Activated CD8-positive, alpha-beta T cell treated with anti-CD3 and anti-CD28 coated beads for 36 hours (primary cell): Measurements from ENCODE around the gene GNB5. TPM values are rescaled to one million over a fixed set of nuclear protein-coding genes. Genes with fewer than 3 reads are reported as not detected.

Experiments used
- ATAC-seq: fragments of 200-7000 bp; cut with Tn5 transposase; one replicate; pipeline ENCODE4 v1.10.0; 2021; ENCODE audit warnings: mild to moderate bottlenecking, moderate library complexity
- CTCF ChIA-PET: fragments of 350-600 bp; sonication (Branson Sonifier 250); formaldehyde crosslinking; loops from one replicate; lab custom pipeline; 2021; ENCODE audit warnings: antibody characterized with exemption; lab: Charles Lee
- POLR2A ChIA-PET: fragments of 350-600 bp; sonication (Branson Sonifier 250); formaldehyde crosslinking; loops from one replicate; lab custom pipeline; 2021; ENCODE audit warnings: antibody characterized with exemption; lab: Charles Lee
- DNase-seq: peaks from one replicate; pipeline ENCODE4 v3.0.0-alpha.2; 2020
- H3K27ac Mint-ChIP-seq: one replicate; pipeline ENCODE4 v1.8.0; 2021; ENCODE audit warnings: mild to moderate bottlenecking, mixed read lengths
- H3K27me3 Mint-ChIP-seq: one replicate; pipeline ENCODE4 v1.8.0; 2021; ENCODE audit warnings: mixed read lengths
- H3K36me3 Mint-ChIP-seq: one replicate; pipeline ENCODE4 v1.8.0; 2021; ENCODE audit warnings: low read depth, mixed read lengths
- H3K4me1 Mint-ChIP-seq: one replicate; pipeline ENCODE4 v1.8.0; 2021; ENCODE audit warnings: low read depth, mixed read lengths
- H3K4me3 Mint-ChIP-seq: one replicate; pipeline ENCODE4 v1.8.0; 2021; ENCODE audit warnings: mild to moderate bottlenecking, moderate library complexity, mixed read lengths
- H3K9me3 Mint-ChIP-seq: one replicate; pipeline ENCODE4 v1.8.0; 2021; ENCODE audit warnings: mixed read lengths
- intact Hi-C: fragments of 100-400 bp; cut with micrococcal nuclease; formaldehyde crosslinking; loops from one replicate; pipeline ENCODE4 v1.10.0; 2022
- total RNA-seq, 2 experiments: library from RNA; stranded (reverse); gene quantifications; one replicate each; pipeline ENCODE4 v1.2.3, GENCODE V29; 2021
- TF ChIP-seq, protein P1 (sequence below): fragments of 200-600 bp; IDR thresholded peaks from one replicate; pipeline ENCODE4 v1.8.0; 2022; ENCODE audit warnings: antibody characterized with exemption, mild to moderate bottlenecking

Gene GNB5
- total RNA-seq, 2 experiments from 2014 or later, result 16.8 to 17.5 TPM

DNA sequence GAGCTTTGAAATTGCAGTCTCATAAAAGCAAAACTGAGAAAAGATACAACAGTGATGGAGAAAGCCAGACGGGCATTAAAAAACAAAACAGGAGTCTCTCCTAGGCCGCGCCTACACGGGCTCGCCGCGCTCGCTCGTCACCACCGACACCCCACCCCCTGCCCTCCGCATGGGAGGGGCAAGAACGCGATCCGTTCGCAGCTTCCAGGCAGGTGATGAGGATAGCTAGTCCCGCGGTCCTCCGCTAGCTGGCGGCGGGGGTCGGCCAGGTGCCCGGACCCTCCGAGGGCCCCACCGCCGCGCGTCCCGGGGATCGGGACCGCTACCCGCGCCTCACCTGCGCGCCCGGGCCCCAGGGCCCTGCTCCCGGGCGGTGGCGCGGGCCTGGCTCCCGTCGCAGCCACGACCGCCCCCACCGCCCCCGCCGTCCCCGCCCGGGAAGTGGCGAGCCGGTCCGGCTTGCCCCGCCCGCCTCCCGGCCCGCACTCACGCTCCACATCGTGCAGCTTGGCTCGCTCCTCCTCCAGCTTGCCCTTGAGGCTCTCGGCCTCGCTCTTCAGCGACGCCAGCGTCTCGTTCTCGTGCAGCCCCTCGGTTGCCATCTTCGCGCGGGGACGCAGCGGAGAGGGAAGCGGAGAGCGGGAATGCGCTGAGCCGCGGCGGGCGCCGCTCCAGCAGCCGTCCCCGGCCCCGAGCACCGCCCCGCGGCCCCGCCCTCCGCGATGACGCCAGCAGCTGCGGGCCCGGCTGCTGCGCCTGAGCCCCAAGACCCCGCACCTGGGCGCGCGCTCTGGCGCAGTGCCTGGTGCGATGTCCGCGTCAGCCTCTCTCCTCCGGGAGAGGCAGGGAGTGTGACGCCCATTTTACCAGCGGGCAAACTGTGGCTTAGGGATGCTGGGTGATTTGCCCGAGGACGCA lies 11.7 kb downstream of the GNB5 start:
- POLR2A ChIA-PET, result interaction anchor here (0.5 to 2.5 kb wide), 15 partner anchors 8 to 499 kb away, joined by 3 to 9 read pairs (median 3); partner anchors contain the start of genes GNB5 and LEO1
- Mint-ChIP-seq H3K27ac (peak overlapping the region; percentile 94), H3K27me3 (no peaks in the 10 kb centered on the region), H3K36me3 (peaks cover 1% of the 10 kb centered on the region), H3K9me3 (no peaks in the 10 kb centered on the region), H3K4me1 (peaks cover 20% of the 10 kb centered on the region), H3K4me3 (peak overlapping the region; percentile 78)
- CTCF ChIA-PET, result interaction anchor here (0.8 to 4.3 kb wide), 12 partner anchors 8 to 176 kb away, joined by 3 to 26 read pairs (median 4); no protein-coding TSS in a partner anchor
- DNase-seq (peak; percentile 91), ATAC-seq (peak; percentile 90)
- intact Hi-C loops, result loop anchor here (5.0 kb wide), 1 partner anchor 48 kb away; no protein-coding TSS in a partner anchor
- TF ChIP-seq, protein P1, sequence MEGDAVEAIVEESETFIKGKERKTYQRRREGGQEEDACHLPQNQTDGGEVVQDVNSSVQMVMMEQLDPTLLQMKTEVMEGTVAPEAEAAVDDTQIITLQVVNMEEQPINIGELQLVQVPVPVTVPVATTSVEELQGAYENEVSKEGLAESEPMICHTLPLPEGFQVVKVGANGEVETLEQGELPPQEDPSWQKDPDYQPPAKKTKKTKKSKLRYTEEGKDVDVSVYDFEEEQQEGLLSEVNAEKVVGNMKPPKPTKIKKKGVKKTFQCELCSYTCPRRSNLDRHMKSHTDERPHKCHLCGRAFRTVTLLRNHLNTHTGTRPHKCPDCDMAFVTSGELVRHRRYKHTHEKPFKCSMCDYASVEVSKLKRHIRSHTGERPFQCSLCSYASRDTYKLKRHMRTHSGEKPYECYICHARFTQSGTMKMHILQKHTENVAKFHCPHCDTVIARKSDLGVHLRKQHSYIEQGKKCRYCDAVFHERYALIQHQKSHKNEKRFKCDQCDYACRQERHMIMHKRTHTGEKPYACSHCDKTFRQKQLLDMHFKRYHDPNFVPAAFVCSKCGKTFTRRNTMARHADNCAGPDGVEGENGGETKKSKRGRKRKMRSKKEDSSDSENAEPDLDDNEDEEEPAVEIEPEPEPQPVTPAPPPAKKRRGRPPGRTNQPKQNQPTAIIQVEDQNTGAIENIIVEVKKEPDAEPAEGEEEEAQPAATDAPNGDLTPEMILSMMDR, result peak; percentile 31

- TF ChIP-seq, protein P1, result no peak
- Mint-ChIP-seq H3K4me3 (peak overlapping the region; percentile 78), H3K27ac (peak overlapping the region; percentile 94), H3K9me3 (no peaks in the 10 kb centered on the region), H3K27me3 (no peaks in the 10 kb centered on the region), H3K4me1 (peaks cover 20% of the 10 kb centered on the region), H3K36me3 (peaks cover 1% of the 10 kb centered on the region)
- intact Hi-C loops, result loop anchor here (5.0 kb wide), 1 partner anchor 49 kb away; no protein-coding TSS in a partner anchor
- ChIA-PET CTCF (interaction anchor here (0.8 to 4.3 kb wide), 13 partner anchors 9 to 175 kb away, joined by 3 to 26 read pairs (median 4); no protein-coding TSS in a partner anchor), POLR2A (interaction anchor here (0.6 to 2.5 kb wide), 11 partner anchors 8 to 500 kb away, joined by 3 to 9 read pairs (median 4); partner anchors contain the start of gene LEO1)
- ATAC-seq (no peak), DNase-seq (no peak)
These were observed 12.4 kb downstream of the GNB5 start for GRCh38 chr15:52178765-52179164.

DNA sequence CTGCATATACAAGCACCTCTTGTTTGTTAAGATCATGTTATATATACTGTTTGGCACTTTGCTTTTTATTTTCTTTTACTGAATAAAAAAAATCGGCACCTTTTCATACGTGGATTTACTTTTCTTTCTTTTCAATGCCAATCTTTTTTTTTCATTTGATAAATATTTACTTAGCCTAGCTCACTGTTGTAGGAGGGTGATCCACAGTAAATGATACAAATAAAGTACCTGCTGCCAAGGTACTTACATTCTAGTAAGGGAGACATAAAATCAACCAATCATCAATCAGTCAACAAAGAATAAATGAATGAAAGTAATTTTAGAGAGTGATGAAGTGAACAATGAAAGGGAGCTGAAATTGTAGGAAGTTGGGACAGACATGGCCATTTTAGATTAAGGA lies 18.3 kb downstream of the GNB5 start:
- no peak overlapping the region for H3K4me3 Mint-ChIP-seq
- H3K36me3 Mint-ChIP-seq, result peaks cover 10% of the 10 kb centered on the region
- DNase-seq (no peak), ATAC-seq (no peak)
- no peaks in the 10 kb centered on the region for H3K27me3 Mint-ChIP-seq
- POLR2A ChIA-PET, result interaction anchor here (1.2 kb wide), 1 partner anchor 11 kb away, joined by 4 read pairs; no protein-coding TSS in a partner anchor
- intact Hi-C loops, result no loop called here
- TF ChIP-seq, protein P1, result no peak
- H3K27ac Mint-ChIP-seq, result no peak overlapping the region
- CTCF ChIA-PET, result interaction anchor here (1.2 to 2.4 kb wide), 2 partner anchors 9 to 10 kb away, joined by 4 to 13 read pairs; no protein-coding TSS in a partner anchor
- no peaks in the 10 kb centered on the region for H3K9me3 Mint-ChIP-seq
- H3K4me1 Mint-ChIP-seq, result peaks cover 30% of the 10 kb centered on the region

GRCh38 chr15:52171807-52172206 lies 19.4 kb downstream of the GNB5 start:
- ChIA-PET CTCF (interaction anchor here (0.8 to 1.8 kb wide), 6 partner anchors 14 to 88 kb away, joined by 3 to 13 read pairs (median 4); no protein-coding TSS in a partner anchor), POLR2A (interaction anchor here (1.7 to 2.6 kb wide), 2 partner anchors 8 to 28 kb away, joined by 4 to 9 read pairs; no protein-coding TSS in a partner anchor)
- intact Hi-C loops, result no loop called here
- ATAC-seq, result no peak
- no peaks in the 10 kb centered on the region for H3K9me3 Mint-ChIP-seq
- DNase-seq, result no peak
- no peak overlapping the region for H3K4me3 Mint-ChIP-seq
- peaks cover 10% of the 10 kb centered on the region for H3K36me3 Mint-ChIP-seq
- TF ChIP-seq, protein P1, result no peak
- H3K4me1 Mint-ChIP-seq, result peaks cover 33% of the 10 kb centered on the region
- H3K27me3 Mint-ChIP-seq, result no peaks in the 10 kb centered on the region
- no peak overlapping the region for H3K27ac Mint-ChIP-seq
